HL-60 (cell line): Measurements from ENCODE around the gene DCLK2.

ENCODE experiments used
- CTCF ChIP-seq: IDR thresholded peaks from one replicate; pipeline ENCODE4 v1.5.1; 2011; ENCODE audit warnings: low read length, control low read depth, inconsistent platforms; ENCODE audit not compliant: insufficient read depth
- REST ChIP-seq: IDR thresholded peaks from 2 replicates; pipeline ENCODE4 v1.6.1; 2012; ENCODE audit warnings: low read depth; ENCODE audit not compliant: insufficient replicate concordance

- no peak for TF ChIP-seq CTCF
- no peak for TF ChIP-seq REST
Observed at GRCh38 chr4:150212485-150212884, 134.2 kb downstream of the DCLK2 start.
